DMS79 treated with DMSO at 0.1 percent for 48 hours (cell line): ENCODE results near the gene ZNF407.
A peak's percentile ranks its signal among the peaks of the same experiment; 100 is the strongest.

Source experiments
- DNase-seq: peaks from one replicate; lab custom pipeline; 2025; lab: John Stamatoyannopoulos, UW

The ZNF407 gene

GRCh38 chr18:74669136-74669798, 71.6 kb downstream of the ZNF407 start:
- DNase-seq, result no peak

- no peak for DNase-seq
These were observed 74.7 kb downstream of the ZNF407 start for GRCh38 chr18:74672371-74672770.

GRCh38 chr18:74674487-74674886, 76.8 kb downstream of the ZNF407 start:
- no peak for DNase-seq

- DNase-seq, result no peak
These were observed 81.5 kb downstream of the ZNF407 start for GRCh38 chr18:74679006-74679678.

- no peak for DNase-seq
These were observed 82.0 kb downstream of the ZNF407 start for GRCh38 chr18:74679679-74680076.

- DNase-seq, result peak; percentile 67
These were observed 84.7 kb downstream of the ZNF407 start for GRCh38 chr18:74682141-74682990.

GRCh38 chr18:74682991-74683297, 85.3 kb downstream of the ZNF407 start:
- peak; percentile 50 for DNase-seq

- DNase-seq, result no peak
These were observed 85.9 kb downstream of the ZNF407 start for GRCh38 chr18:74683573-74683972.

GRCh38 chr18:74689251-74689650, 91.6 kb downstream of the ZNF407 start:
- DNase-seq, result no peak

- no peak for DNase-seq
These were observed 94.8 kb downstream of the ZNF407 start for GRCh38 chr18:74692367-74693013.

- DNase-seq, result no peak
These were observed 96.8 kb downstream of the ZNF407 start for GRCh38 chr18:74694436-74694835.

- no peak for DNase-seq
These were observed 97.5 kb downstream of the ZNF407 start for GRCh38 chr18:74695170-74695569.

GRCh38 chr18:74698881-74699280, 101.2 kb downstream of the ZNF407 start:
- DNase-seq, result no peak

- no peak for DNase-seq
These were observed 101.8 kb downstream of the ZNF407 start for GRCh38 chr18:74699455-74699854.

- DNase-seq, result no peak
These were observed 105.3 kb downstream of the ZNF407 start for GRCh38 chr18:74702950-74703349.

GRCh38 chr18:74708169-74708568, 110.5 kb downstream of the ZNF407 start:
- DNase-seq, result no peak

- DNase-seq, result no peak
These were observed 111.8 kb downstream of the ZNF407 start for GRCh38 chr18:74709452-74709851.

GRCh38 chr18:74714120-74714519, 116.5 kb downstream of the ZNF407 start:
- no peak for DNase-seq

- no peak for DNase-seq
These were observed 117.1 kb downstream of the ZNF407 start for GRCh38 chr18:74714791-74715190.

- DNase-seq, result no peak
These were observed 117.6 kb downstream of the ZNF407 start for GRCh38 chr18:74715306-74715705.

GRCh38 chr18:74715865-74716712, 118.4 kb downstream of the ZNF407 start:
- DNase-seq, result no peak

- DNase-seq, result no peak
These were observed 120.6 kb downstream of the ZNF407 start for GRCh38 chr18:74718312-74718711.
